IMR-90 (cell line): ENCODE data around the gene FRMPD4. TPM values are rescaled to one million over a fixed set of nuclear protein-coding genes. Genes with fewer than 3 reads are reported as not detected.

Source experiments
- ATAC-seq: fragments of 200-7000 bp; cut with Tn5 transposase; 2 replicates; pipeline ENCODE4 v1.9.1; 2020; ENCODE audit warnings: low read depth, mild to moderate bottlenecking, moderate library complexity
- BruUV-seq: library from RNA; stranded (reverse); fragments of 400-500 nt; replicated peaks from 2 replicates; lab custom pipeline; 2021; lab: Mats Ljungman, UMichigan
- CTCF ChIA-PET: fragments of 300-600 bp; formaldehyde crosslinking; extraction: SDS; loops from one replicate; lab custom pipeline; 2021; ENCODE audit warnings: antibody characterized with exemption; lab: Yijun Ruan, JAX
- POLR2A ChIA-PET: fragments of 300-600 bp; sonication (Branson Sonifier 250); formaldehyde crosslinking; loops from one replicate; lab custom pipeline; 2022; ENCODE audit warnings: antibody characterized with exemption; ENCODE audit not compliant: unreplicated experiment; lab: Charles Lee
- DNase-seq: peaks from one replicate; pipeline ENCODE4 v3.0.0; 2013
- H2AFZ ChIP-seq: replicated peaks from 2 replicates; pipeline ENCODE3; 2013; ENCODE audit warnings: low read length, mild to moderate bottlenecking; ENCODE audit not compliant: poor library complexity
- H2AK5ac ChIP-seq: 2 replicates; pipeline ENCODE4 v1.6.1; 2013; ENCODE audit warnings: low read depth, low read length, inconsistent platforms
- H2AK9ac ChIP-seq: replicated peaks from 2 replicates; pipeline ENCODE3; 2013; ENCODE audit warnings: mild to moderate bottlenecking, low read depth, low read length, moderate library complexity; ENCODE audit not compliant: poor library complexity
- H2BK120ac ChIP-seq: 2 replicates; pipeline ENCODE4 v1.6.1; 2013; ENCODE audit warnings: low read depth, low read length, inconsistent platforms
- H2BK15ac ChIP-seq: 3 replicates; pipeline ENCODE4 v1.6.1; 2013; ENCODE audit warnings: low read depth, low read length, inconsistent platforms
- H2BK20ac ChIP-seq: 2 replicates; pipeline ENCODE4 v1.6.1; 2013; ENCODE audit warnings: low read depth, mild to moderate bottlenecking, inconsistent platforms, low read length, moderate library complexity
- H2BK5ac ChIP-seq: 2 replicates; pipeline ENCODE4 v1.6.1; 2013; ENCODE audit warnings: mild to moderate bottlenecking, low read depth, low read length, inconsistent platforms; ENCODE audit not compliant: poor library complexity, severe bottlenecking
- H3K14ac ChIP-seq: replicated peaks from 2 replicates; pipeline ENCODE4 v1.6.1; 2013; ENCODE audit warnings: low read depth, low read length, inconsistent platforms
- H3K18ac ChIP-seq: 2 replicates; pipeline ENCODE4 v1.6.1; 2013; ENCODE audit warnings: low read depth, low read length, control low read depth
- H3K23ac ChIP-seq: 2 replicates; pipeline ENCODE4 v1.6.1; 2013; ENCODE audit warnings: low read depth, low read length, inconsistent platforms
- H3K27ac ChIP-seq: 2 replicates; pipeline ENCODE4 v1.5.1; 2013; ENCODE audit warnings: mild to moderate bottlenecking, control low read depth, low read length; ENCODE audit not compliant: insufficient read depth
- H3K27me3 ChIP-seq: 2 replicates; pipeline ENCODE4 v1.6.1; 2013; ENCODE audit warnings: low read length; ENCODE audit not compliant: control insufficient read depth, insufficient read depth
- H3K36me3 ChIP-seq: 2 replicates; pipeline ENCODE4 v1.6.1; 2013; ENCODE audit warnings: low read length, mixed read lengths; ENCODE audit not compliant: control insufficient read depth, insufficient read depth
- H3K4ac ChIP-seq: 2 replicates; pipeline ENCODE4 v1.6.1; 2013; ENCODE audit warnings: low read depth, low read length, inconsistent platforms
- H3K4me1 ChIP-seq: 2 replicates; pipeline ENCODE4 v1.6.1; 2013; ENCODE audit warnings: low read length, mixed read lengths; ENCODE audit not compliant: control insufficient read depth, insufficient read depth
- H3K4me2 ChIP-seq: 2 replicates; pipeline ENCODE4 v1.6.1; 2013; ENCODE audit warnings: low read depth, mild to moderate bottlenecking, control low read depth, low read length, moderate library complexity
- H3K4me3 ChIP-seq: 2 replicates; pipeline ENCODE4 v1.5.1; 2013; ENCODE audit warnings: low read depth, mild to moderate bottlenecking, control low read depth, low read length, moderate library complexity; ENCODE audit not compliant: insufficient read depth
- H3K56ac ChIP-seq: 2 replicates; pipeline ENCODE4 v1.6.1; 2013; ENCODE audit warnings: low read length, inconsistent platforms; ENCODE audit not compliant: insufficient read depth; ENCODE audit errors: extremely low read depth
- H3K79me1 ChIP-seq, 2 experiments: 2 replicates each; pipeline ENCODE4 v1.6.1; 2013; ENCODE audit warnings: low read length in 2 of 2, inconsistent platforms in 1 of 2, low read depth in 1 of 2
- H3K9ac ChIP-seq: 2 replicates; pipeline ENCODE4 v1.6.1; 2013; ENCODE audit warnings: low read depth, low read length, control low read depth
- H3K9me1 ChIP-seq: 2 replicates; pipeline ENCODE4 v1.6.1; 2013; ENCODE audit warnings: low read length, inconsistent platforms; ENCODE audit not compliant: insufficient read depth
- H3K9me3 ChIP-seq: 2 replicates; pipeline ENCODE4 v1.6.1; 2013; ENCODE audit warnings: low read length; ENCODE audit not compliant: control insufficient read depth, insufficient read depth
- H4K20me1 ChIP-seq: 2 replicates; pipeline ENCODE4 v1.6.1; 2013; ENCODE audit warnings: low read length, inconsistent platforms; ENCODE audit not compliant: insufficient read depth
- H4K5ac ChIP-seq: 2 replicates; pipeline ENCODE4 v1.6.1; 2013; ENCODE audit warnings: mild to moderate bottlenecking, low read depth, low read length, control low read depth
- H4K8ac ChIP-seq, 2 experiments: 2 replicates each; pipeline ENCODE4 v1.6.1; 2013; ENCODE audit warnings: low read depth in 2 of 2, low read length in 2 of 2, control low read depth in 1 of 2, inconsistent platforms in 1 of 2
- H4K91ac ChIP-seq: 2 replicates; pipeline ENCODE4 v1.6.1; 2013; ENCODE audit warnings: low read depth, low read length, inconsistent platforms; ENCODE audit not compliant: insufficient read depth
- BHLHE40 ChIP-seq: fragments of 150-350 bp; IDR thresholded peaks from 2 replicates; pipeline ENCODE4 v1.6.1; 2016; ENCODE audit warnings: mild to moderate bottlenecking, low read depth, low read length
- SMC3 ChIP-seq: fragments of 150-350 bp; IDR thresholded peaks from 2 replicates; pipeline ENCODE4 v1.6.1; 2016; ENCODE audit warnings: low read depth, mild to moderate bottlenecking, antibody characterized with exemption, low read length, moderate library complexity
- WGBS, 2 experiments: methylation state at CpG; one replicate each; pipeline versions ENCODE4 v1.1.5 to v1.1.7; 2013; ENCODE audit warnings: missing lambda C conversion rate in 2 of 2; ENCODE audit not compliant: insufficient read length in 1 of 2; ENCODE audit errors: extremely low coverage in 2 of 2; 5-methylcytosine and 5-hydroxymethylcytosine counted together
- dilution Hi-C: fragments of 300-500 bp; cut with HindIII; formaldehyde crosslinking; loops from one replicate; pipeline ENCODE4 v1.14.3; 2018; ENCODE audit warnings: low sequenced_read_pairs; ENCODE audit not compliant: unreplicated experiment
- in situ Hi-C: fragments of 300-500 bp; cut with MboI; formaldehyde crosslinking; loops from 3 replicates; pipeline ENCODE4 v1.14.3; 2019; ENCODE audit warnings: low sequenced_read_pairs, inconsistent platforms, mixed read lengths
- intact Hi-C: fragments of 100-400 bp; cut with micrococcal nuclease; formaldehyde crosslinking; loops from 2 replicates; pipeline ENCODE4 v1.10.0; 2022
- polyA plus RNA-seq, 3 experiments: library from polyadenylated mRNA; depleted of rRNA; stranded (reverse); fragments of >200 nt; gene quantifications; 2 replicates each; pipeline ENCODE4 v1.2.3, GENCODE V29; 2012; ENCODE audit warnings: low replicate concordance in 1 of 3
- total RNA-seq: library from RNA; depleted of rRNA; stranded (reverse); fragments of >200 nt; gene quantifications from 2 replicates; pipeline ENCODE4 v1.2.3, GENCODE V29; 2012

The FRMPD4 gene
- total and polyA plus RNA-seq, 2 of the 4 experiments (the other 2 are of a cell fraction) = 0.53 to 1.1 TPM

GRCh38 chrX:12370497-12370986, 232.3 kb downstream of the FRMPD4 start:
- H4K20me1 ChIP-seq = no peaks in the 10 kb centered on the region
- CTCF ChIA-PET = no interaction called here
- peak overlapping the region; percentile 88 for H4K5ac ChIP-seq
- no peak overlapping the region for H2AK5ac ChIP-seq
- WGBS, 2 experiments = no CpG with 5 or more reads among the region's 3 CpGs
- H4K8ac ChIP-seq = peak overlapping the region; percentile 18 to 79; a peak in 2 of 4 replicates
- no peak overlapping the region for H3K56ac ChIP-seq
- no peak overlapping the region; the same call in 1 of the 2 replicates for H3K14ac ChIP-seq
- peaks cover 5% of the 10 kb centered on the region for H3K4me1 ChIP-seq
- BruUV-seq = no TSS peak
- peaks cover 3% of the 10 kb centered on the region; the same call in 1 of the 2 replicates for H3K9me1 ChIP-seq
- intact Hi-C loops = loop anchor here (5.0 kb wide), 2 partner anchors 77 to 332 kb away; no protein-coding TSS in a partner anchor
- POLR2A ChIA-PET = interaction anchor here (0.5 kb wide), 1 partner anchor 126 kb away, joined by 4 read pairs; no protein-coding TSS in a partner anchor
- H3K9me3 ChIP-seq = no peaks in the 10 kb centered on the region
- DNase-seq = peak; percentile 94
- no peak overlapping the region for H3K23ac ChIP-seq
- H2BK5ac ChIP-seq = peak overlapping the region; percentile 95
- no peaks in the 10 kb centered on the region for H3K27me3 ChIP-seq
- H3K79me1 ChIP-seq = 0 out of 4 replicates have a peak, but pooled peaks cover 0 to 3% of the 10 kb centered on the region in 2 experiments
- peak; percentile 77 for ATAC-seq
- peak overlapping the region; percentile 87 for H3K27ac ChIP-seq
- peak overlapping the region; percentile 87 for H4K91ac ChIP-seq
- H2AK9ac ChIP-seq = no peak overlapping the region
- in situ Hi-C loops = no loop called here
- H3K4me2 ChIP-seq = 0 out of 2 replicates have a peak overlapping the region, but pooled peaks have one; percentile 12
- no peak overlapping the region for H2AFZ ChIP-seq
- H3K4me3 ChIP-seq = no peak overlapping the region
- TF ChIP-seq BHLHE40 (peak; percentile 96), SMC3 (no peak)
- H3K36me3 ChIP-seq = no peaks in the 10 kb centered on the region
- H3K9ac ChIP-seq = no peak overlapping the region
- peak overlapping the region; percentile 92 for H3K4ac ChIP-seq
- H2BK120ac ChIP-seq = peak overlapping the region; percentile 90
- peak overlapping the region; percentile 92 for H2BK20ac ChIP-seq
- dilution Hi-C loops = no loop called here
- peak overlapping the region; percentile 80 for H3K18ac ChIP-seq
- H2BK15ac ChIP-seq = no peak overlapping the region
